Activated CD8-positive, alpha-beta T cell treated with anti-CD3 and anti-CD28 coated beads, Interleukin-2, amount 10 ng/mL, durations not matched to agents 7 days and 5 days (primary cell): Measurements from ENCODE around the gene MYO5C. TPM values are rescaled to one million over a fixed set of nuclear protein-coding genes. Genes with fewer than 3 reads are reported as not detected.

ENCODE experiments used
- ATAC-seq: fragments of 150-1000 bp; cut with Tn5 transposase; one replicate; pipeline ENCODE4 v1.10.0; 2021; ENCODE audit warnings: moderate library complexity
- CTCF ChIA-PET: fragments of 350-600 bp; sonication (Branson Sonifier 250); formaldehyde crosslinking; loops from one replicate; lab custom pipeline; 2021; ENCODE audit warnings: antibody characterized with exemption; lab: Charles Lee
- POLR2A ChIA-PET: fragments of 350-600 bp; sonication (Branson Sonifier 250); formaldehyde crosslinking; loops from one replicate; lab custom pipeline; 2021; ENCODE audit warnings: antibody characterized with exemption; lab: Charles Lee
- DNase-seq: peaks from one replicate; pipeline ENCODE4 v3.0.0-alpha.2; 2020
- H3K27ac Mint-ChIP-seq: one replicate; pipeline ENCODE4 v1.8.0; 2021; ENCODE audit warnings: mild to moderate bottlenecking, mixed read lengths
- H3K27me3 Mint-ChIP-seq: one replicate; pipeline ENCODE4 v1.8.0; 2021; ENCODE audit warnings: low read depth, mixed read lengths
- H3K36me3 Mint-ChIP-seq: one replicate; pipeline ENCODE4 v1.8.0; 2021; ENCODE audit warnings: low read depth, mixed read lengths
- H3K4me1 Mint-ChIP-seq: one replicate; pipeline ENCODE4 v1.8.0; 2021; ENCODE audit warnings: low read depth, mixed read lengths
- H3K4me3 Mint-ChIP-seq: one replicate; pipeline ENCODE4 v1.8.0; 2021; ENCODE audit warnings: mild to moderate bottlenecking, mixed read lengths
- H3K9me3 Mint-ChIP-seq: one replicate; pipeline ENCODE4 v1.8.0; 2022; ENCODE audit warnings: mixed read lengths; ENCODE audit not compliant: insufficient read depth
- total RNA-seq, 2 experiments: library from RNA; stranded (reverse); gene quantifications; one replicate each; pipeline ENCODE4 v1.2.3, GENCODE V29; 2021

The MYO5C gene
- total RNA-seq, 2 experiments from 2014 or later, result 2.5 to 3.2 TPM

GRCh38 chr15:52277575-52277974, 18.0 kb downstream of the MYO5C start:
- no peak overlapping the region for H3K4me3 Mint-ChIP-seq
- no peaks in the 10 kb centered on the region for H3K9me3 Mint-ChIP-seq
- DNase-seq (no peak), ATAC-seq (no peak)
- no peak overlapping the region for H3K27ac Mint-ChIP-seq
- CTCF ChIA-PET, result interaction anchor here (1.9 to 3.0 kb wide), 2 partner anchors 16 to 21 kb away, joined by 8 to 10 read pairs; no protein-coding TSS in a partner anchor
- POLR2A ChIA-PET, result interaction anchor here (0.8 kb wide), 1 partner anchor 10 kb away, joined by 4 read pairs; no protein-coding TSS in a partner anchor
- no peaks in the 10 kb centered on the region for H3K36me3 Mint-ChIP-seq
- no peaks in the 10 kb centered on the region for H3K4me1 Mint-ChIP-seq
- peaks cover 21% of the 10 kb centered on the region for H3K27me3 Mint-ChIP-seq

- H3K4me3 Mint-ChIP-seq, result no peak overlapping the region
- no peaks in the 10 kb centered on the region for H3K36me3 Mint-ChIP-seq
- DNase-seq (no peak), ATAC-seq (no peak)
- H3K27me3 Mint-ChIP-seq, result peaks cover 18% of the 10 kb centered on the region
- POLR2A ChIA-PET, result no interaction called here
- H3K4me1 Mint-ChIP-seq, result no peaks in the 10 kb centered on the region
- no peak overlapping the region for H3K27ac Mint-ChIP-seq
- CTCF ChIA-PET, result interaction anchor here (1.9 to 3.0 kb wide), 2 partner anchors 14 to 19 kb away, joined by 8 to 10 read pairs; no protein-coding TSS in a partner anchor
- H3K9me3 Mint-ChIP-seq, result no peaks in the 10 kb centered on the region
These were observed 19.3 kb downstream of the MYO5C start for GRCh38 chr15:52276256-52276770.

- Mint-ChIP-seq H3K4me1 (peaks cover 47% of the 10 kb centered on the region), H3K36me3 (peaks cover 18% of the 10 kb centered on the region), H3K27me3 (no peaks in the 10 kb centered on the region), H3K4me3 (no peak overlapping the region), H3K27ac (peak overlapping the region; percentile 85), H3K9me3 (no peaks in the 10 kb centered on the region)
- DNase-seq (no peak), ATAC-seq (no peak)
- ChIA-PET CTCF (interaction anchor here (2.2 kb wide), 1 partner anchor 55 kb away, joined by 8 read pairs; no protein-coding TSS in a partner anchor), POLR2A (no interaction called here)
These were observed 31.9 kb downstream of the MYO5C start for GRCh38 chr15:52263563-52264282.

- H3K27me3 Mint-ChIP-seq, result no peaks in the 10 kb centered on the region
- ATAC-seq, result no peak
- peak overlapping the region; percentile 50 for H3K4me3 Mint-ChIP-seq
- H3K4me1 Mint-ChIP-seq, result peaks cover 56% of the 10 kb centered on the region
- H3K27ac Mint-ChIP-seq, result peak overlapping the region; percentile 85
- peaks cover 18% of the 10 kb centered on the region for H3K36me3 Mint-ChIP-seq
- ChIA-PET POLR2A (interaction anchor here (0.5 to 1.4 kb wide), 9 partner anchors 12 to 420 kb away, joined by 3 to 8 read pairs (median 4); partner anchors contain the start of genes LEO1 and MYO5C), CTCF (interaction anchor here (0.8 to 2.7 kb wide), 21 partner anchors 9 to 474 kb away, joined by 3 to 22 read pairs (median 5); partner anchors contain the start of genes ATOSA, MYO5A and MYO5C)
- DNase-seq, result no peak
- no peaks in the 10 kb centered on the region for H3K9me3 Mint-ChIP-seq
These were observed 33.2 kb downstream of the MYO5C start for GRCh38 chr15:52262364-52262763.

- ChIA-PET POLR2A (interaction anchor here (0.5 to 1.4 kb wide), 10 partner anchors 11 to 421 kb away, joined by 3 to 8 read pairs (median 4); partner anchors contain the start of genes LEO1 and MYO5C), CTCF (interaction anchor here (0.7 to 2.7 kb wide), 24 partner anchors 9 to 474 kb away, joined by 3 to 22 read pairs (median 4); partner anchors contain the start of genes ATOSA, MYO5A and MYO5C)
- Mint-ChIP-seq H3K36me3 (peaks cover 18% of the 10 kb centered on the region), H3K27me3 (no peaks in the 10 kb centered on the region), H3K9me3 (no peaks in the 10 kb centered on the region), H3K4me1 (peaks cover 63% of the 10 kb centered on the region), H3K27ac (peak overlapping the region; percentile 85), H3K4me3 (peak overlapping the region; percentile 50)
- ATAC-seq (peak; percentile 97), DNase-seq (peak; percentile 85)
These were observed 33.9 kb downstream of the MYO5C start for GRCh38 chr15:52261498-52262242.

- DNase-seq (no peak), ATAC-seq (no peak)
- Mint-ChIP-seq H3K4me1 (peaks cover 69% of the 10 kb centered on the region), H3K4me3 (no peak overlapping the region), H3K36me3 (peaks cover 18% of the 10 kb centered on the region), H3K9me3 (no peaks in the 10 kb centered on the region), H3K27ac (peak overlapping the region; percentile 85), H3K27me3 (no peaks in the 10 kb centered on the region)
- ChIA-PET CTCF (interaction anchor here (0.8 to 2.7 kb wide), 13 partner anchors 10 to 473 kb away, joined by 3 to 22 read pairs (median 6); partner anchors contain the start of gene MYO5A), POLR2A (interaction anchor here (0.8 to 1.4 kb wide), 2 partner anchors 19 to 241 kb away, joined by 3 to 5 read pairs; no protein-coding TSS in a partner anchor)
These were observed 34.6 kb downstream of the MYO5C start for GRCh38 chr15:52261026-52261425.

GRCh38 chr15:52259503-52259902, 36.1 kb downstream of the MYO5C start:
- CTCF ChIA-PET, result interaction anchor here (1.0 to 6.9 kb wide), 4 partner anchors 73 to 475 kb away, joined by 3 to 106 read pairs (median 5); no protein-coding TSS in a partner anchor
- ATAC-seq (no peak), DNase-seq (no peak)
- Mint-ChIP-seq H3K4me1 (peaks cover 77% of the 10 kb centered on the region), H3K4me3 (no peak overlapping the region), H3K9me3 (no peaks in the 10 kb centered on the region), H3K36me3 (peaks cover 18% of the 10 kb centered on the region), H3K27ac (peak overlapping the region; percentile 34), H3K27me3 (no peaks in the 10 kb centered on the region)
- POLR2A ChIA-PET, result interaction anchor here (0.9 kb wide), 1 partner anchor 310 kb away, joined by 4 read pairs; the partner anchor contains the start of gene ARPP19

- no peak for DNase-seq
- no peak overlapping the region for H3K4me3 Mint-ChIP-seq
- CTCF ChIA-PET, result interaction anchor here (2.1 to 6.9 kb wide), 3 partner anchors 31 to 476 kb away, joined by 9 to 106 read pairs (median 73); no protein-coding TSS in a partner anchor
- peaks cover 17% of the 10 kb centered on the region for H3K36me3 Mint-ChIP-seq
- H3K27ac Mint-ChIP-seq, result no peak overlapping the region
- H3K9me3 Mint-ChIP-seq, result no peaks in the 10 kb centered on the region
- POLR2A ChIA-PET, result interaction anchor here (0.5 kb wide), 1 partner anchor 205 kb away, joined by 3 read pairs; no protein-coding TSS in a partner anchor
- no peak for ATAC-seq
- peaks cover 68% of the 10 kb centered on the region for H3K4me1 Mint-ChIP-seq
- no peaks in the 10 kb centered on the region for H3K27me3 Mint-ChIP-seq
These were observed 37.1 kb downstream of the MYO5C start for GRCh38 chr15:52258461-52258860.

- Mint-ChIP-seq H3K36me3 (peaks cover 9% of the 10 kb centered on the region), H3K27ac (no peak overlapping the region), H3K9me3 (no peaks in the 10 kb centered on the region), H3K4me1 (peaks cover 63% of the 10 kb centered on the region), H3K27me3 (no peaks in the 10 kb centered on the region), H3K4me3 (no peak overlapping the region)
- POLR2A ChIA-PET, result interaction anchor here (1.0 kb wide), 1 partner anchor 18 kb away, joined by 3 read pairs; no protein-coding TSS in a partner anchor
- CTCF ChIA-PET, result interaction anchor here (1.1 to 6.9 kb wide), 19 partner anchors 8 to 477 kb away, joined by 3 to 106 read pairs (median 5); partner anchors contain the start of gene MYO5A
- no peak for ATAC-seq
- DNase-seq, result no peak
These were observed 37.9 kb downstream of the MYO5C start for GRCh38 chr15:52257734-52258062.

- no peaks in the 10 kb centered on the region for H3K9me3 Mint-ChIP-seq
- H3K36me3 Mint-ChIP-seq, result peaks cover 3% of the 10 kb centered on the region
- H3K4me3 Mint-ChIP-seq, result peak overlapping the region; percentile 67
- no peaks in the 10 kb centered on the region for H3K27me3 Mint-ChIP-seq
- DNase-seq (peak; percentile 39), ATAC-seq (no peak)
- CTCF ChIA-PET, result interaction anchor here (0.6 to 6.9 kb wide), 52 partner anchors 8 to 481 kb away, joined by 3 to 106 read pairs (median 4); partner anchors contain the start of gene MYO5A
- H3K27ac Mint-ChIP-seq, result peak overlapping the region; percentile 83
- peaks cover 57% of the 10 kb centered on the region for H3K4me1 Mint-ChIP-seq
- POLR2A ChIA-PET, result interaction anchor here (0.6 to 1.0 kb wide), 5 partner anchors 16 to 477 kb away, joined by 3 to 6 read pairs (median 3); no protein-coding TSS in a partner anchor
These were observed 38.5 kb downstream of the MYO5C start for GRCh38 chr15:52256930-52257733.
